Astrocyte of the spinal cord (primary cell): ENCODE data around the gene LCE7A.

Experiments
- DNase-seq: peaks from one replicate; pipeline ENCODE4 v3.0.0; 2011; ENCODE audit warnings: low read depth, low spot score
- H3K4me3 ChIP-seq: 2 replicates; pipeline ENCODE4 v1.5.1; 2011; ENCODE audit warnings: low read depth, mild to moderate bottlenecking, low read length, moderate library complexity
- CTCF ChIP-seq: IDR thresholded peaks from 2 replicates; pipeline ENCODE4 v1.5.1; 2012; ENCODE audit warnings: low read depth, mild to moderate bottlenecking, low read length, inconsistent platforms
- in situ Hi-C: cut with HindIII; loops from 2 replicates; pipeline ENCODE4 v1.10.0; 2017; ENCODE audit warnings: low sequenced_read_pairs

The LCE7A gene

GRCh38 chr1:152901631-152902030 is 41.8 kb downstream of the LCE7A start:
- in situ Hi-C loops: no loop called here
- TF ChIP-seq CTCF: no peak
- no peak overlapping the region for H3K4me3 ChIP-seq

GRCh38 chr1:152902636-152903035 is 42.8 kb downstream of the LCE7A start:
- in situ Hi-C loops: no loop called here
- TF ChIP-seq CTCF: no peak
- DNase-seq: no peak
- no peak overlapping the region for H3K4me3 ChIP-seq

More at GRCh38 chr1:152901631-152902030, 41.8 kb downstream of the LCE7A start:
- no peak for DNase-seq

GRCh38 chr1:152904688-152905440 is 45.1 kb downstream of the LCE7A start:
- no peak for DNase-seq
- H3K4me3 ChIP-seq: no peak overlapping the region
- no peak for TF ChIP-seq CTCF
- in situ Hi-C loops: no loop called here

GRCh38 chr1:152906023-152906565 is 46.3 kb downstream of the LCE7A start:
- peak; percentile 53 for DNase-seq
- H3K4me3 ChIP-seq: no peak overlapping the region
- in situ Hi-C loops: no loop called here
- TF ChIP-seq CTCF: no peak

GRCh38 chr1:152907686-152908601 is 48.1 kb downstream of the LCE7A start, which contains the start of gene IVL:
Gene IVL, plus strand, starts transcription at chr1:152908546. Its CDS starts 1,252 bp downstream, at chr1:152909798.
- in situ Hi-C loops: no loop called here

More at GRCh38 chr1:152907686-152908601, 48.1 kb downstream of the LCE7A start, which contains the start of gene IVL:
- no peak for TF ChIP-seq CTCF
- H3K4me3 ChIP-seq: no peak within 1 kb of the TSS
- no peak for DNase-seq
